HG03175 (cell line): ENCODE measurements around the gene LCN9.

Experiments
- ATAC-seq: cut with Tn5 transposase; IDR thresholded peaks from one replicate; pipeline ENCODE4 v1.9.1; 2021; ENCODE audit warnings: mild to moderate bottlenecking, moderate library complexity; ENCODE audit not compliant: unreplicated experiment

LCN9 gene

DNA sequence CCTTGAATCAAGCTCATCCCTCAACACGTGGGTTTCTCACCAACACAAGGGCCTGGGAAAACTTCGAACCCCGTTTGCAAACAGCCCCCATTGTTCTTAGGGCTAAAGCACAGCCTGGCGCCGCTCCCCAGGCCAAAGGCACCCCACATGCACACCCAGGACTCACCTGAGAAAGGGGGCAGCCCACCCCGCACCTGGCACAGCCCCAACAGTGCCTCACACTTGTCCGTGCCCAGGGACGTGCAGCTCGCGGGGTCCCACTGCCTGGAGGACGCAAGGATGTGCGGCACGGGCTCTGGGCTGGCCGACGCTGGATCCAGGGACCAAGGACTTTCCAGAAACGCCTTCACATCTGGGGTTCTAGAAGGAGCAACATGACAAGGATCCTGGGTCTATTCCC is 33.3 kb downstream of the LCN9 start:
- no peak for ATAC-seq

GRCh38 chr9:135697226-135697625 is 34.1 kb downstream of the LCN9 start:
- ATAC-seq: no peak

DNA sequence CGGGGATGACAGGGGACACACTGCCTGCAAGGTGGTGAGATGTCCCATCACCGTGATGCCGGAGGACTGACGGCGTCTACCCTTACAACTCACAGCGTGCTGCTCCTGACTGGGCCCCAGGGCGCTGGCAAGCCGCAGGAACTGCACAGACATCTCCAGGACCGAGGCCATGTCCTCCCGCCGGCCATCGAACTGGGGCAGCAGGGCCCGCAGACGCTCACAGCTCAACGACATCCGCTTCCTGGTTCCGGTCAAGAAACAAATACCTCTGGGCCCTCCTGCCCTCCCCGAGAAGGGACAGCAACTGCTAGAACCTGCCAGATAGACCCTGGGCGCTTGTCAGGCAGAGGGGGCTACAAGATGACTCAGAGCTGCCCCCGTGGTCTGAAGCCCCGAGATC is 35.1 kb downstream of the LCN9 start:
- no peak for ATAC-seq

DNA sequence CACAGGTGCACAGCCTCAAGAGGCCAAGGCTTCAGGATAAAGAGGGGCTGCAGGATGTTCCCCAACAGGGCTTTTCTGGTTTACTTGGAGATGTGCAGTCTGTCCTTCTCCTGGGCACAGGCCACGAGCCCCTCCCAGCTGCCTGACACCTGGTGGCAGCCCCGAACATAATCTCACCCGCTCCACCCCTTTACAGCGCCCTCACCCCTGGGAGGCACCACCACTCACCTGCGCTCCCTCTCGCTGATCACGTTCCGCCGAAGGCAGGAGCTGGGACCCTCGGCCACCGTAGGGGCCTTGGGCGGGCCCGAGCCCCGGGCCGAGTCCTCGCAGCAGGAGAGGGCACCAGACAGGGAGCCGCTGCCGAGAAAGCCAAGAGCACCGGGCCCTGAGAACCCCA is 35.7 kb downstream of the LCN9 start:
- ATAC-seq: no peak

GRCh38 chr9:135699440-135699839 is 36.3 kb downstream of the LCN9 start, which contains the start of gene SOHLH1:
TSS of gene SOHLH1 (minus strand) at chr9:135699481. CDS start at chr9:135699467, 14 bp downstream.
- ATAC-seq: no peak

DNA sequence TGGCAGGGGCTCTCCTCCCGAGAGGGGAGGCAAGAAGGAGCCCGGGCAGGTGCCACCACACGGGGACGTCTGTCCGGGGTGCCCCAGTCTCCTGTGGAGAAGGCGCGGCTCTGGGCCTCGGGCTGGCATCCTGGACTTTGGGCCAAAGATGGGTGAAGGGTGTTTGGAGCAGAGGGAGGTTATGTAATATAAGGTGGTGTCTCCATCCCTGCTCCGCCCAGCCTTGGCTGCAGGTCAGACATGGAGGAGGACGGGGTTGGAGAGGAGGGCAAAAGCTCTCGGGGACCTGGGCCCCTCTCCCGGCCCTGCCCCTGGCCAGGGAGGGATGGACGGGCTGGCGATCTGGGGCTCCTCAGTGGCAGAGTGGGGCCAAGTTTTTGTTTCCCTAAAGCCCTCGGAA is 37.4 kb downstream of the LCN9 start:
- no peak for ATAC-seq

DNA sequence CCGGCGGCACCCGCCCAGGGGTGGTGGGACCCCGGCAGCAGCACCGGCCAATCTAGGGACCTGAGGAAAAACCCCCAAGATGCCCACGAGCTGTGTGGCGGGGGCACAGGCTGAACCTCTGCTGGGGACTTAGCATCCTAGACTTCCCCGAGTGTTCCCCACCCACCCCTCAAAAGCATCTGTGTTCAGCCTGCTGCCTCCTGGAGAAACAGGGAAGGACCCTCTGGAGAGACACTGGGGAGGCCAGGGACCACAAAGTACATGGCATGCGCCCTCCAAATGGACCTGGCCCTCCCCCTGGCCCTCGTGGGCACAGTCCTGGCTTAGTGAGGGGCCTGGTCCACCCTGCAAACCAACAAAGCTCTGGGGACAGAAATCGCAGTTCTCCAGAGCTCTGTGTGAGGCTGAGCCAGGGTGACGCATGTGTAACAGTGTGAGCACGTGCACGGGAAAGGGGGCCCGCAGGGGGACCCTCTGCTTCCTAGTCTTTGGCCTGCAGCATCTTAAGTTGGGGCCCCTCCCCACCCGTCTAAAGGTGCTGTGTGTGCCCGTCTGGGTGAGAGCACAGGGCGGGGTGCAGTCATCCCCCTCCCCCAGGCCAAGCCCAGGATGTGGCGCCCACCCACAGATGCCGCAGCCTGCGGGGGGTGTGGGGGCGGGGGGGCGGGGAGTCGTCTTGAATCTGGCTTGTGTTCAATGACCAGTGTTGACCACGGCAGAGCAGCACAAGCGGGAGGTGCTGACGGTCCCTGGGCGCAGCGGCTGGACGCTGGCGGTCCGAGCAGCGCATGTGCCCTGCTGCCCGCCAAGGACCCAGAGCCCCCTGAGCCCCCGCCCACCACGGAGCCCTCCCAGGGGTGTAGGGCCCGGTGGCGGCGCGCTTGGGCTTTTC is 38.2 kb downstream of the LCN9 start:
- no peak for ATAC-seq

DNA sequence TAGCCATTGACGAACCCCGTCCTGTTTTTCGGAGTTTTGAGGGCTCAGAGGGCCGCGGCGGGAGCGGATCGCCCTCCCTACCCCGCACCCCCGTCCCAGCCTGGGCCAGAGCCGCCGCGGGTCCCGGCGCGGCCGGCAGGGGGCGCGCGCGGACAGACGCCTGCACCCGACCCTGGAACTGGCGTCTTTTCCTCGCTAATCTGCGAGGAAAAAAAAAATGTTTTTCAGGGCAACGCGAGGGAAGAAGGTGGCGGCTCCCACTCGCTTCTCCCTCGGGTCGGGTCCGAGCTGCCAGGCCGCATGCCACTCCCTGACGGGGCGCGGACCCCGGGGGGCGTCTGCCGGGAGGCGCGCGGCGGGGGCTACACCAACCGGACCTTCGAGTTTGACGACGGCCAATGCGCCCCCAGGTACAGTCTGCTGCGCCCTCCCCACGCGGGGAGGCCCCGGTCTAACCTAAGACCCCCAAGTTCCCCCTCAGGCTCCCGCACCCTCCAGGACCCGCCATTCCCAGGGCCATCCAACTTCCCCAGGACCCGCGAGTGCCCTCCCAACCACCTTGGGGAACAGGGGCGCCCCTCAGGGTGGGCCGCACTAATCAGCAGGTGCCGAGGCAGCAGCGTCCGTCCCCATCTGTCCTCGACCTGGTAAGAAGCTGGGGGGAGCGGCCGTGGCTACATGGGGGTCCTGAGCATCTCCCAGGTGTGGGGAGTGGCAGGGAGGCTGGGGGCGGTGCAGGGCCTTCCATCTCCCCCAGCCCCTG is 39.0 kb downstream of the LCN9 start, which contains the start of gene KCNT1:
Gene KCNT1 (plus strand): TSS at position 227 of the 763 bp plus-strand sequence. CDS start 74 bp downstream, at position 301.
- no peak for ATAC-seq

GRCh38 chr9:135703726-135704125 is 40.6 kb downstream of the LCN9 start:
- no peak for ATAC-seq

DNA sequence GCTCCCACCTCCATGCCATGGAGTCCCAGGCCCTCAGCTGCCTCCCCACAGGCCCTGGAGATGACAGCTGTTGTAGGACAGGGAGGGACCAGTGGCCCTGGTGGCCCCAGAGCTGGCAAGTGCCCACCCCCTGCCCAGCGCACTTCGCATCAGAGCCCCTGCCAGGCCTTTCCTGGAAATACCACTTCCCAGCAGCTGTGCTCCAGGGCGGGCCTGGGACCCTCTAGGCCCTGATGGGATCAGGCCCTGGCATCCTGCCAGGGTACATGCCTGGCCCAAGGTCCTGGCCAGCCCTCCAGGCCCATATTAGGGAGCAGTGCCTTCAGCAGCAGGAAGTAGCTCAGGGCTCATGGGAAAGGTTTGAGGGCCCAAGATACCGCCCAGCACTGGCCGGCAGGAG is 41.4 kb downstream of the LCN9 start:
- ATAC-seq: no peak

DNA sequence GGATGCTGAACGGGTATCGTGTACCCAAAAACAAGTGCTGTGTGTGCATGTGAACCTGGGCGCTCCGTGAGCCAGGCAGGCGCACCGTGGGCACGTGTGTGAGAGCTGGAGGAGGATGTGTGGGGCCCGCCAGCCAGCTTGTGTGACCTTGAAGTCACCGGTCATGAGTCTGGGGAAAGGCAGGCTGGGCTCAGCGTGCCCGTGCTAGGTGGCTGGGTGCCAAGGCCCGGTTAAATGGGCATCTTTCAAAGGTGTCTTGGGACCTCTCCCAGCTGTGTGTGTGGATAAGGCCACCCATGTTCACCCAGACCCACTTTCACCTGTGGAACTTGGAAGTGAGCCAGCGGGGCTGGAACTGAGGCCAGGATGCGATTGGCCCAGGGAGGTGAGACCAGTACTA is 42.3 kb downstream of the LCN9 start:
- no peak for ATAC-seq

- ATAC-seq: no peak
Measured at GRCh38 chr9:135706288-135706687, 43.2 kb downstream of the LCN9 start.

DNA sequence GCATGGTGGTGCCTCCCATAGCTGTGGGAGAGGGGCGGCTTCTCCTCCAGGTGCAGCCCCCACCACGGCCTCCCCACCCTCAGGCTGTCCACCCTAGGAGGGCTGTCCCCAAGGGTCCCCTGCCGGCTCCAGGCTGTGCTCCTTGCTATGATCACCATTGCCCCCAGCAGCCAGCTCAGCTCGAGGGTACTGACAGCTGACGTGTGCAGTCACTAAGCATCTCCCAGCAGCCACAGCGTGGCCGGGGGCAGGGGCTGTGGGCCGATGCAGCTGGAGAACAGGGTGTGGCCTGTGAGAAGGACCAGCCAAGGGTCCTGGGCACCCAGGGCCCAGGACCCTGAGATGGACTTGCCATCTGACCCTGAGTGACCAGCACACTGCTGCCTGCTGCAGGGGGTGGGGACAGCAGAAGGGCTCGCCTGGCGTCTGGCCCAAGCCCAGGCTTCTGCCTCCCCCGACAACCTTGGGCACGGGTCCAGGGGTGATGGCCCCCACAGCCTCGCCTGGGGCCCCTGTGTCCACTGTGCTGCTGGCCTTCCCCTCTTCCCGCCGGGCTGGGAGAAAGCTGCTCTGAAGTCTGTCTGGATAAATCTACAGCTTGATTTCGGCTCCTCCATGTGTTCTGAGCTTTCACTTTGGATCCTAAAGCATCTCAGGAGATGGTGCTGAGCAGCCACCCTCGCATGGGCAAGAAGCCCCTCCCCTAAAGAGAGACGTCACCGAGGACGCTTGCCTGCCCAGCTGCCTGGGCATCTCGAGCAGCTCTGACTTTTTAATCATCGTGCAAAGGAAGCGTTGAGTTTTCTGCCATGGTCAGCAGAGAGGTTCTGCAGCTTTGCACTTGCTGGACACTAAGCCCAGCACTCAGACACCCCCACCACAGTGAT is 44.4 kb downstream of the LCN9 start:
- no peak for ATAC-seq

DNA sequence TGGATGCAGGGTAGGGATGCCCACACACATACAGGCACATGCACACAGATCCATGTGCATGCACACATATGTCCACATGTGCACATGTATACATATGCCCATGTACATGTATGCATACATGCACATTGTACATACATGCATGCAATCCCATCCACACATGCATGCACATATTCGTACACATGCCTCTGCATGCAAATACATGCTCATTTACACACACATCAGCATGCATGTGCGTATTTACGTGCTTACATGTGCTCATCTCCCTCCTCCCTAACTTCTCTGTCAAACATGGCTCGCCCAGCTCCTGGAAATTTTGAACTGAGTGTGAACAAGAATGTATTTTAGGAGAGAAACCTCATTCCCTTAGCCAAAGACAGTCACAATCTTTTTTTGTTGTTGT is 45.1 kb downstream of the LCN9 start:
- ATAC-seq: no peak

GRCh38 chr9:135711391-135711790 is 48.3 kb downstream of the LCN9 start:
- ATAC-seq: no peak

DNA sequence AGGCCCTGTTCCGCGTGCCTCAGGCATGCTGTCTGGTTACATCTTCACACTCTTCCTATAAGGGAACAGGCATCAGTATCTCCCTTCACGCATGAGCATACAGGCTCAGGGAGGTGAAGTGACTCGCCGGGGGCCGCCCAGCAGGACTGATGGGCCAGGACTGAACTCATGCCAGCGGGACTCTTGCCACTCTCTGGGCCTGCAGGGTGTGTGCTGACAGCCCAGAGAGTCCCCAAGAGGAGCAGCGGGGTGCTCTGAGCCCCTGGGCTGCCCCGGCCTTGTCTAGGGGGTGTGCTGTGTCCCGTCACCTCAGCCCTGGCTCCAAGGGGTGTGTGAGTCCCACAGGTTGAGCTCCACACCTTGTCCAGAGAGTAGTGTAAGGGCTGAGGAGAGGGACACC is 48.8 kb downstream of the LCN9 start:
- ATAC-seq: no peak

DNA sequence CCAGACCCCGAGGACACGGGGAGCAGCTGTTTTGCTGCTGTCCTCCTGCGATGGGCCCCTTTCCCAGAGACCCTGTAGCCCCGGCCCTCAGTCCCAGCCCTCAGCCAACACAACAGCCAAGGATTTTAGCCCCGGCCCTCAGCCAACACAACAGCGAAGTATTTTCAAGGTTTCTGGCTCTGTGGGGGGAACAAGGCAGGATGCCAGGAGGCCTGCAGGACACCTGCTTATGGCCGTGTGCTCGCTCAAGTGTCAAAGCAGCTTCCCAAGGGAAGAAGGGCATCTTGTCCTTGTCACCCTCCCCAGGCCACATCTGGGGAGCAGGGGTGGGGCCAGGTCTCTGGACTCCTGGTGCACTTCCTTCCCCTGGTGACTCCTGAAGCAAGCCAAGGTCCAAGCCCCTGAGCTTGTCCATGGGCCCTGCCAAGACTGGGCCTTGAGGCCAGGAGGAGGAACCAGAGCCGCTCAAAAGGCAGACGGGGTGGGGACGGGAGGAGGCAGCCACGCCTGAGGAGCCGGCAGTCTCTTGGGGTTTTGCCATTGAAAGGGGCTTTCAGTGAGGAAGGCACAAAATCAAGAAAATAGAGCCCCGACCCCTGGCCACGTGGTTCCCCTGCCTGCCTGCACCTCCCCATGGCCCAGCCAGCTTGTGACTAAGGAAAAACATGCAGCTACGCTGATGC is 49.6 kb downstream of the LCN9 start:
- no peak for ATAC-seq

GRCh38 chr9:135714242-135715055 is 51.3 kb downstream of the LCN9 start:
- ATAC-seq: no peak

GRCh38 chr9:135715056-135715595 is 52.0 kb downstream of the LCN9 start:
- ATAC-seq: no peak
